A673 (cell line): ENCODE measurements around the gene MMEL1.

Experiments used
- CTCF ChIP-seq: fragments of 300-800, 200-600 bp; sonication (generic); conservative IDR thresholded peaks from 2 replicates; pipeline ENCODE4 v1.5.1; 2017; ENCODE audit warnings: low read depth, mild to moderate bottlenecking, antibody characterized with exemption, low read length, moderate library complexity, mixed read lengths
- EZH2 ChIP-seq: fragments of 200-600 bp; sonication (generic); IDR thresholded peaks from 2 replicates; pipeline ENCODE4 v1.6.1; 2017; ENCODE audit warnings: borderline replicate concordance, low read depth, mild to moderate bottlenecking, mixed read lengths, antibody characterized with exemption, low read length; ENCODE audit not compliant: poor library complexity, severe bottlenecking

DNA sequence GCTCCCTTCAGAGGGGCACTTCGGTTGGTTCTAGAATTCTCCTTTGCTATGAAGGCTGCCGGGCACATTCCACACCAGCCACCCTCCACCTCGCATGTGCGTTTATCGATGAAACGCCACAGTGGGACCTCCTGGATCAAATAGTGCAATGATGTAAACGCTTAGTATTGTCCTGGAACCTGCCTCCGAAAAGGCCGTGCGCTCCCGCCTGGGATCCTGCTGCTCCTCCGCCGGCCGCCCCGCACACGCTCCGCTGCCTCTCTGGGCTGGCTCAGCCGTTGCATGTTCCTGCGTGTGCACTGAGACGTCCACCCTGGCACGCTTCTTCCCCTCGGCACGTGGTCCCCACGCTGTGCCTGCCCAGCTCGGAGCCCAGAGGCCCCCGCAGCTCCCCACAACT is 80.6 kb downstream of the MMEL1 start:
- TF ChIP-seq CTCF (no peak), EZH2 (no peak)
